Adipocyte (in vitro differentiated cells): ENCODE data around the gene ANKRD13B.

ENCODE experiments used
- DNase-seq: peaks from one replicate; pipeline ENCODE4 v3.0.0-alpha.2; 2015; ENCODE audit warnings: low read depth
- H3K27me3 ChIP-seq: replicated peaks from 2 replicates; pipeline ENCODE4 v1.7.0; 2013; ENCODE audit warnings: mild to moderate bottlenecking, low read length, moderate library complexity; ENCODE audit not compliant: control insufficient read depth, insufficient read depth
- H3K36me3 ChIP-seq: 2 replicates; pipeline ENCODE4 v1.7.0; 2013; ENCODE audit warnings: low read length, mild to moderate bottlenecking, moderate library complexity; ENCODE audit not compliant: control insufficient read depth, insufficient read depth, severe bottlenecking
- H3K4me1 ChIP-seq: 2 replicates; pipeline ENCODE4 v1.7.0; 2013; ENCODE audit warnings: mild to moderate bottlenecking, low read length, moderate library complexity; ENCODE audit not compliant: control insufficient read depth, insufficient read depth
- H3K4me3 ChIP-seq: 2 replicates; pipeline ENCODE4 v1.7.0; 2013; ENCODE audit warnings: mild to moderate bottlenecking, low read length, moderate library complexity
- H3K9ac ChIP-seq: 2 replicates; pipeline ENCODE4 v1.7.0; 2013; ENCODE audit warnings: mild to moderate bottlenecking, low read length, moderate library complexity
- H3K9me3 ChIP-seq: 2 replicates; pipeline ENCODE4 v1.7.0; 2013; ENCODE audit warnings: mild to moderate bottlenecking, low read length, moderate library complexity; ENCODE audit not compliant: control insufficient read depth

The ANKRD13B gene

GRCh38 chr17:29585080-29585751 lies 7.7 kb upstream of the ANKRD13B start:
- H3K4me3 ChIP-seq: no peak overlapping the region

DNA sequence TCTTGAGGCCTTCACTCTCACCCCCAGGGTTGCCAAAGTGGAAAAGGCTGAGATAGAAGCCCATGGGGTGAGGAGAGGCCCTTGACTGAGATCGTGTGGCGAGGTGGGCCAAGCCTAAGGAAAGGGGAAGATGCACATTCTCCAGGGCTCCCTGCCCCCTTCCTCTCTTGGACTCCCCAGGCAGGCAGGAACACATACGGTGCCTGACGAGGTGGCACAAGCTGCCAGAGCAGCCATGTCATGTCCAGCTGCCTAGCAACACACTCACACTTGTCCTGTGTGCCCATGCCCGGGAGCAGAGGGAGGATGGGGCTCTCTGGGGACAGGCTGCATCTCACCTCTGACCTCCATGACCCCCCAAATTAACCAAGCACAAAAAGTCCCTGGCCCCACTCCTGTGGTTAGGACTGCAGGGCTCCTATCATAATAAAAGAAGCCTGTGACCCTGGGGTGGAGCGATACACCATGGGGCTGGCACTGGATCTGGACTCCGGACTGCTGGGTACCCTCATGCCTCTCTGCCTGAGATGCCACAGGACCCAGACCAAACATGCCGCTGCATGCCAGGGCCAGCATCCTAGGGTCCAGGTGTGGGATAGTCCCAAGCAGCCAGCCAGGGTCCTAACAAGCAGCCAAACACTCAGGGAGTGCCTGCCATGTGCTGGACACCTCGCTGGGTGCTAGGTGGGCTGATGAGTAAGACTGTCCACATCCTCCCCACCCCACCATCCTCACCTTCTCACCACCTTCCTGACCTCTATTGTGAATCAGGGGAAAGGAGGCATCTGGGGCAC lies 6.1 kb upstream of the ANKRD13B start:
- Histone ChIP-seq H3K4me1 (peaks cover 40% of the 10 kb centered on the region), H3K9me3 (no peaks in the 10 kb centered on the region), H3K4me3 (no peak overlapping the region), H3K9ac (peak overlapping the region; percentile 91), H3K36me3 (peaks cover 12% of the 10 kb centered on the region), H3K27me3 (no peaks in the 10 kb centered on the region)
- no peak for DNase-seq

More at GRCh38 chr17:29585080-29585751, 7.7 kb upstream of the ANKRD13B start:
- no peak overlapping the region for H3K9ac ChIP-seq
- no peak for DNase-seq
- H3K36me3 ChIP-seq: peaks cover 21% of the 10 kb centered on the region
- H3K9me3 ChIP-seq: no peaks in the 10 kb centered on the region
- no peaks in the 10 kb centered on the region for H3K27me3 ChIP-seq
- peaks cover 23% of the 10 kb centered on the region for H3K4me1 ChIP-seq

DNA sequence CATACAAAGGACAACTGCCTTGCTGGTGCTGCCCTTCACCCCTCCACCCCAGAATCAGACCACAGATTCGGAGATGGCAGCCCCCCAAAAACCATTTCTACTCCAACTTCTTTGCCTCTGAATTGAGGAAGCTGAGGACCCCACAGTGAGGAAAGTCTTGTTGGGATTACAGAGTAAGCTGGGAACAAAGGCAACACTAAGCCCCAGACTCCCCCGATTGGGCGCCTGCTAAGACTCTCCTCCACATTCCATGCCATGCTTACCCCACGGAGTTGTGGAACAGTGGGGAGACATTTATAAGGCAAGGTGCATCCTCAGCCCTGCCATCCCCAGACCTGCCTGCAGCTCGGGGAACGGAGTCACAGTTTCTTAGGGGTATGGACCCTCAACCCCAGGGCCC lies 5.3 kb upstream of the ANKRD13B start:
- Histone ChIP-seq H3K9ac (peak overlapping the region; percentile 91), H3K27me3 (no peaks in the 10 kb centered on the region), H3K9me3 (no peaks in the 10 kb centered on the region), H3K4me1 (peaks cover 47% of the 10 kb centered on the region), H3K36me3 (peaks cover 5% of the 10 kb centered on the region), H3K4me3 (peak overlapping the region; percentile 90)
- DNase-seq: no peak

DNA sequence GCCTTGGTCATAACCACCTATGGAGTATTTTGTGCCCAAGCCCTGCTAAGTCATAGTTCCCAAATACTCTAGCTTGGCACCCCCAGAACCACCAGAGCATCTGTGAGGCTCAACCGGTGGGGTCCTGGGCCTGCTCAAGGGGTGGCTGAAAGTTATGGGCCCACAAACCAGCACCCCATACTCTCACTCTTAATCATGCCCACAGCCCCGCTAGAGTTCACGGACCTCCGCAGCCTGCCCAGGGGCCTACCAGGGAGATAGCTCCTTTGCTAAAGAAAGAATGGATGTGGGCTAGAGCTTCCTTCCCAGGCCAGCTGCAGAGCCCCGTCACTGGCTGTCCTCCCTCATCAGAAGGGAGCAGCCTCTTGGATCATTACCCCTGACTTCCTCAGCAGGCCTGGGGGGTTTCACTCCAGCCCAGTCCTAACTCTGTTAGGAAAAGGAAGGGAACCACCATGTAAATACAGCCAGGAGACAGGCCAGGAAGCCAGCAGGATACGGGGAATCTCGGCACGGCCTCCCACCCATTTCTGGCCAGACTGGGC lies 4.8 kb upstream of the ANKRD13B start:
- peak overlapping the region; percentile 91 for H3K9ac ChIP-seq
- H3K27me3 ChIP-seq: no peaks in the 10 kb centered on the region
- H3K4me3 ChIP-seq: peak overlapping the region; percentile 90
- H3K4me1 ChIP-seq: peaks cover 50% of the 10 kb centered on the region
- H3K36me3 ChIP-seq: peaks cover 2% of the 10 kb centered on the region
- no peak for DNase-seq
- H3K9me3 ChIP-seq: no peaks in the 10 kb centered on the region

DNA sequence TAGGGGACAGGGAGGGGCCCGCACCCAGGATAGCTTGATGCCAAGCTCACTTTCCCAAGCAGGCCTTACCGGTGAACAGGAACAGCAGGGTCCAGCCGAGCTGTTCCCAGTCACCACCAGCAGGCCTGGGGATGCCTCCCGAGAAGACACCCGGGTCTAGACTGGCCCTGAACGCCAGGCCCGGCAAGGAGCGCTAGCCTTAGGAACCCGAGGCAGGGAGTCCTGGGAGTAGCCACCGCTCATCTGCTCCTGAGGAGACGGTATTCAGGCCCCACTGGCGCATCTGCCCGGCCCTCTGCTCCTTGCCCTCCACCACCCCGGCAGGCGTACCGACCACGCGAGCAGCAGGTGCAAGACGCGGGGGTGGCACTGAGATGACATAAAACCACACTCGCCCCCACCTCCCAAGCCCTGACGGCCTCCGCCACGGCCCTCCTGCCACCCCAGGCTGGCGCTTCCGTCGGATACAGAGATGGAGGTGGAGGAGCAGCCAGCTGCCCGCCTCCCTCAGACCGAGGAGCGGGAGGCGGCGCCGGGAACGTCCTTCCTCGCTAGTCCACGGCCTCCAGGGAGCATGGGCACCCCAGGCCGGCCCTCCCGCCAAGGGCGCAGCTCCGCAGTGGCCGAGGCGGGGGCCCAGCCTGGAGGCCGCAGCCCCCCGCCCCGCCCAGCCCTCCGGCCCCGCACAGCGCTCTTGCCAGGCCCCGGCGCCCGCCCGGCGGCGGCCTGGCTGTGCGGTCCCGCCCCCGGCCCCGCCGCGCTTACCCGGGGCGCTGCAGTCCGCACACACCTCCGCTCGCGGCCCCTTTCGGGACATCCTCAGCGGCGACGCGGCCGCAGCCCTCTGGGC lies 4.1 kb upstream of the ANKRD13B start:
- peaks cover 50% of the 10 kb centered on the region for H3K4me1 ChIP-seq
- peak; percentile 68 for DNase-seq

DNA sequence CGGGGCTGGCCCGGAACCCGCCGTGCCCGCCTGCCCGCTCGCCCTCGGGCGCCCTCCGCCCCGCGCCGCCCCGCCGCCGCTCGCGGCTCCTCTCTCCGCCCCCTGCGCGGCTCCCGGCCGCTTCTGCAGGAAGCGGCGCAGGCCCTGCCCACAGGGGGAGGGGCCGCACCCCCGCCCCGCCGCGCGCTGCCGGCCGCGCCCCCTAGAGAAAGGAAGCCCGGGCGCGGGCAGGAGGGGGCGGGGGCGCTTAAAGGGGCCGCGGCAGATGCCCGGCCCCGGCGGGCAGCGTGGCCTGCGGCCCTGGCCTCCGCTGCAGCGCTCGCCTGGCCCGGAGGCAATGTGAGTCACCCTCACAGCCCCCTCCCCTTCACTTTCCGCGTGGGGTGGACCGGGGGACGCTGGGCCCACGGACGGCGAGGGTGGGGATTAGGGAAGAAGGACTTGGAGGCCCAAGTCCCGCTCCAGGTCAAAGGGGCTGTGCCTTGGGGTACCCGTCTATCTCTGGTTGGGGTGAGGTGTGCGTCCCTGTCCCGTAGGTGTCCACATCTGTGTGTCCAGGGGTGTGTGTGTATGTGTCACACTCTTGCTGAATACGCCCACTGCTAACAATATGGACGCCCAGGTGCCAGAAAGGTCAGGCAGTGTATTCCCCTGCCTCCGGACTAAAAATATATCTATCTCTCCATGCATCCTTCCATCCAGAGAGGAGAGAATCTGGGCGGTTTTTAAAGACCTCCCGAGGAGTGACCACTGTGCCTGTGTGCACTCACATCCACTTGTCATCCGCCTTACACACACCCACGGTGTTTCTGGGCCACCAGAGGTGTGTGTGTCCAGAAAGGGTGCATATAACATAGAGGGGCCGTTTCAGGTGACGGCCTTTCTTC lies 3.2 kb upstream of the ANKRD13B start, which contains the start of gene GIT1:
Gene GIT1, minus strand, starts transcription at position 125 of the 887 bp plus-strand sequence. CDS start 270 bp downstream, outside the sequence.
- H3K4me3 ChIP-seq: peak within 1 kb of the TSS; percentile 90
- DNase-seq: peak; percentile 96
- H3K9ac ChIP-seq: peak within 1 kb of the TSS; percentile 91
- no peaks in the 10 kb centered on the region for H3K27me3 ChIP-seq
- H3K4me1 ChIP-seq: peaks cover 60% of the 10 kb centered on the region
- no peaks in the 10 kb centered on the region for H3K9me3 ChIP-seq
- no peaks in the 10 kb centered on the region for H3K36me3 ChIP-seq

More for the DNA sequence above, 4.1 kb upstream of the ANKRD13B start:
- Histone ChIP-seq H3K27me3 (no peaks in the 10 kb centered on the region), H3K9ac (peak overlapping the region; percentile 91), H3K4me3 (peak overlapping the region; percentile 90), H3K9me3 (no peaks in the 10 kb centered on the region), H3K36me3 (no peaks in the 10 kb centered on the region)

GRCh38 chr17:29590411-29591145 lies 2.4 kb upstream of the ANKRD13B start:
- Histone ChIP-seq H3K4me3 (peak overlapping the region; percentile 79), H3K9ac (peak overlapping the region; percentile 84), H3K27me3 (no peaks in the 10 kb centered on the region), H3K36me3 (no peaks in the 10 kb centered on the region), H3K9me3 (no peaks in the 10 kb centered on the region), H3K4me1 (peaks cover 68% of the 10 kb centered on the region)
- peak; percentile 61 for DNase-seq

DNA sequence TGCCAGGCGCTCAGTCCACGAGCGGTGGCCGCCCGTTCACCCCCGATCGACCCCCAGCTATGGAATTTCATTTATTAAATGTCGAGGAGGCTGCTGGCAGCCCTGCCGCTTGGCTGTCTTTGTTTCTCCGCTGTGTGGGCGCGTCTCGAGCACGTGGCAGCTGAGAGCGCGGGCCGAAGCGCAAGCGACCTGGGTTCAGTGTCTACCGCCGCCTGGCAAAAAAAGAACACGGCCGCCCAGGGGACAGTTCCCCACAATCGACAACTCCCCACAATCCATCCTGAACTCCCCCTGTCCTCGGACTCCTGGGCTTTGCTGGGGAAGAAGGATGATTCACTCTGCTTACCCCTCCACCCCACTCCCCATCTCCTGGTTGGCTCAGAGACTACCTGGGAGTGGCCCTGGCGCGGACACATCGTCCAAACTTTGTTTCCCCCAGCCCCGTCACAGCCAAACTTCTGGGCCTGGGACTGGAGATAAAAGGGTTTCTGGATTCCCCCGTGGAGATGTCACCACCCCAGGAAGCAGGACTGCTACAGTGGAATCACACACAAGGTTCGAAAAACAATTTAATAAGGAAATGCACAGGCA lies 1.7 kb upstream of the ANKRD13B start:
- Histone ChIP-seq H3K9me3 (no peaks in the 10 kb centered on the region), H3K4me1 (peaks cover 74% of the 10 kb centered on the region), H3K36me3 (no peaks in the 10 kb centered on the region), H3K9ac (peak overlapping the region; percentile 84), H3K4me3 (peak overlapping the region; percentile 79), H3K27me3 (no peaks in the 10 kb centered on the region)
- peak; percentile 68 for DNase-seq

DNA sequence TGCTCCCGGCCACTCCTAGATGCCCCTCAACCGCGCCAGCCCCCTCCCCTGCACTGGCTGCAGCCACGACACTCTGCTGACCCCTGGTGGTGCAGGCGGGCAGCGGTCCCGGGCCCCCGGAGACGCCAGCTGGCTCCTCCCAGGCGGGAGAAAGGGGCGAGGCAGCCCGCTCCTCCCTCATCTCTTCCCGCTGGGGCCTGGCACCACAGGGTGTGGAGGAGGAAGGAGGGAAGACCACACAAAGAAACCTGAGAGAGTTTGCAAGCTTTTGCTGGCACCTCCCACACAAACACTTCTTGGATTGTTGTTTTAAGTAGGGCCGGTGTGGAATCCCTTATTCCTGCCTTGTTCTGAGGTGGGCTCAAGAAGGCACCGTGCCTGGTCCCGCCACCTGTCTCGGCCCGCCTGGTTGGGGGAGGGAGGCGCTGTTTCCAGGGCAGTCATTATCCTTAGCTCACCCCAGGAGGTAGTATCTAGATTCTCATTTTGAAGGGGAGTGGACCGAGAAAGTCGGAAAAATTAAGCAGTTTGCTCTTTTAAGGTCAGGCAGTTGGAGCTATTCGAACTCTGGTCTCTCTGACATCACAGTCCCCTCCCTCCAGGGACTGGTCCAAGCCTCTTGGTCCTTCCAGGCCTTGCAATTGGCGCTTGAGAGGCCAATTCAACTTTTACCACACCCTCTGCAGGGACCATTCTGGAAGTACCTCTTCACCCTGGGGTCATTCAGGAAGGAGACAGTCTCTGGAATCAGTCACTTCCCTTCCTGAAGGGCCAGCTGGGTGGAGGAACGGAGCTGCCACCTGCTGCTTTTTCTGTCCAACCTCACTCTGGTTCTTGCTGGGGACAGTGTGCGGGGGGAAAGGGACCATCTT lies 959 bp upstream of the ANKRD13B start:
- H3K27me3 ChIP-seq: no peaks in the 10 kb centered on the region
- peak overlapping the region; percentile 79 for H3K4me3 ChIP-seq
- DNase-seq: peak; percentile 95
- no peaks in the 10 kb centered on the region for H3K36me3 ChIP-seq
- peak overlapping the region; percentile 84 for H3K9ac ChIP-seq
- H3K4me1 ChIP-seq: peaks cover 76% of the 10 kb centered on the region
- H3K9me3 ChIP-seq: no peaks in the 10 kb centered on the region
